A172 (cell line): ENCODE data around the gene ARID3C. TPM values are rescaled to one million over a fixed set of nuclear protein-coding genes. Genes with fewer than 3 reads are reported as not detected.
A peak's percentile ranks its signal among the peaks of the same experiment; 100 is the strongest.
"Not testable (repeated sequence)": the region's sequence is repeated elsewhere in the genome, so short reads cannot be mapped to it uniquely, and the experiment has no call there.

Experiments
- DNase-seq: peaks from one replicate; pipeline ENCODE4 v3.0.0-alpha.2; 2015; ENCODE audit warnings: low spot score
- total RNA-seq: library from RNA; depleted of rRNA; stranded (reverse); fragments of >200 nt; shearing (Covaris generic); gene quantifications from 2 replicates; pipeline ENCODE4 v1.2.3, GENCODE V29; 2014

ARID3C gene
- total RNA-seq, 1 experiment from 2014 or later: not detected

DNA sequence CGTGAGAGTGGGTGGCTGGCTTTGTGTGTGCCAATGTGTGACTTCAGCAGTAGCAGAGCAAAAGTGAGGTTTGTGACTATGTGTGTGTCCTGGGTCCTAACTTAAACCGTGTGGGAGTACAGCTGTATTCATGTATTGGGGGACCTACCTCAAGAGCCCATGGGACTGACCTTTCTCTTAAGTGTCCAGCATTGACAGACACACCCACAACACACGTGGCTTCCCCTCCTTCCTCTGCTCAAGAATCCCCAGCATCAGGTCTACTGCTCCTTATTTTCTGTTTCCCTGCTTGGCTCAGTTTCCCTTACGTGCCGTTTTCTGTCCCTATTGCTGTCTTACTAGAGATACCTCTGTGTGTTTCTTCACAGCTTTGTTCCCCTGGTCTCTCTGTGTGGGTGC, 23.7 kb upstream of the ARID3C start:
- DNase-seq: no peak

DNA sequence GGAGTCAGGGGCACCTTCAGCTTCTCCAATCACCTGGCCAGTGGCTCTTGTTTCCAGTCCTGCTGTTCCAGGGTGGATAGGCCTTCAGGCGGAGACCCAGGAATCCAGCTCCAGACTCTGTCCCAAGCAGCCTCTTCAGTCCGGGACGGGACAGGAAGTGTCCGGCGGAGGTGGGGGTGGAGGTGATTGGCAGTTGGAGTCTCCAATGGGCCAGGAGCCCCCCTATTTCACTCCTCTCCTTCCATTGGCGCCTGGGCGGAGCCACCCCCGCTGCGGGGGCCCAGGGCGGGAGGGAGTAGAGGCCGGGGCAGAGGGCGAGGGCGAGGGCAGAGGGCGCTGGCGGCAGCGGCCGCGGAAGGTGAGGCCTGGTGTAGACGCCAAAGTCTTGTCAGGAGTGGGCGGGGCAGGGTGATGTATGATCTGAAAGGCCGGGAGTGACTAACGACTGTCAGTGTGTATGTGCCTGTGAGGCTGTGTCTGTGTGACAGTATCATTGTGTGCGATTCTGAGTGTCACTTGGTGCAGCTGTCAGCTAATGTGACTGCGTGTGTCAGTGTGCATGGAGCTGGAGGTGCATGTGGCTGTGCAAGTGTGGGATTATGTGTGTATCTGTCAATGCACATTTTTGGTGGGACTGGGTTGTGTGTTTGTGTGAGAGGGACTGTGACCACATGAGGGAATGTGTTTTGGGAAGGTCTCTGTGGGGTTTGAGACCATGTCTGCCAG, 23.2 kb upstream of the ARID3C start, which contains the start of gene IL11RA:
Gene IL11RA (plus strand): TSS at position 310 of the 726 bp plus-strand sequence. CDS start 3,033 bp downstream, outside the sequence.
- DNase-seq: peak; percentile 87

DNA sequence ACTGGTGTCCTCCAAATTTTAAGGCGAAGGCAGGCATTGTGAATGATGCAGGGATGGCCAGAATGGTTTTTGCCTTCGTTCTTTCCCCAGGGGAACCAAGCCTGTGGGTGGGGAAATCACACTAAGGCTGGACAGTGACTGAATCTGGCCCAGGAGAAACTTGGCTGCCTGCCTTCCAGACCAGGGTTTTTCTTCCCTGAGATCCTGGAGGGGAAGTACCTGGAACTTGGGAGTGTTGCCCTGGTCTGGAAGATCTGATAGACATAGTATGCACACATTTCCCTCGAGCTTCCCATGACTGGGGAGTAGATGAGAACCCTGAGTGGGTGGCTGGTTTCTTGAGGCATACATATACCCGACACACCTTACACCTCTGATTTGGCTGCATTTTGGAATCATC, 22.5 kb upstream of the ARID3C start:
- peak; percentile 69 for DNase-seq

DNA sequence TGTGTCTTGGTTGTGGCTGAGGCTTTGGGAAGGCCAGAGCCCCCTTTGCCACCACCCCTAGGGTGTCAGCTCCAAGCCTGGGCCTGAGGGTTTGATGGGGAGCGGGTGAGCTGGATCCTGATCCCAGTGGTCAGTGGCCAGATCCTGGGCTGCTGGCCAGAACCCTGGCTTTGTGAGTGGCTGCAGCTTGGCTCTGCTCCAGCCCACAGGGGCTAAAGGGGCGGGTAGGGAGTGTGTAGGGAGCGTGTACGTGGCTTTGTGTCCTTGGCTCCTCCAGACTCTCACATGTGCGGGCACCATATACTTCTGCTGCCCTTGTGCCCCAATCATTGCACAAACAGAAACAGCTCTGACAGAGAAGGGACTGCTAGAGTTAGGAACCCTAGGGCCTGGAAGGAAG, 21.9 kb upstream of the ARID3C start:
- no peak for DNase-seq

DNA sequence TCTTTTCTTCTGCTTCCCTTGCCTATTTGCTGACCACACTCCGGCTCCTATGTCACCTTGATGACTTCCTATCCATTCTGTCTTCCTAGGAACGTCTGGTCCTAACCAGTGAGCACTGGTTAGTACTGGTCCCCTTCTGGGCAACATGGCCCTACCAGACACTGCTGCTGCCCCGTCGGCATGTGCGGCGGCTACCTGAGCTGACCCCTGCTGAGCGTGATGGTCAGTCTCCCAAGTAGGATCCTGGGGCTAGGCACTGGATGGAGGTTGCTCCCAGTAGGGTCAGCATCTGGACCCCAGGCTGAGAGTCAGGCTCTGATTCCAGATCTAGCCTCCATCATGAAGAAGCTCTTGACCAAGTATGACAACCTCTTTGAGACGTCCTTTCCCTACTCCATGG, 19.8 kb upstream of the ARID3C start:
- DNase-seq: no peak

DNA sequence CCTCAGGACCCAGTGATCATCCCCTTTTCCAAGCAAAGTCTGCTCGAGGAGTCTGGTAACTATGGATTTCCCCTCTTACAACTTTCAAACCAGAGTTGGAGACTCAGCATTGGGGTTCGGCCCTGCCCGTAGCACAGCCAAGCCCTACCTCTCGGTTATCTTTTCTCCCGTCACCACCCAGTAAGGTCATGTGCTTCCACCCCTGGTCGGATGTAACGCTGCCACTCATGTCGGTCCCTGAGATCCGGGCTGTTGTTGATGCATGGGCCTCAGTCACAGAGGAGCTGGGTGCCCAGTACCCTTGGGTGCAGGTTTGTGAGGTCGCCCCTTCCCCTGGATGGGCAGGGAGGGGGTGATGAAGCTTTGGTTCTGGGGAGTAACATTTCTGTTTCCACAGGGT, 18.8 kb upstream of the ARID3C start:
- no peak for DNase-seq

DNA sequence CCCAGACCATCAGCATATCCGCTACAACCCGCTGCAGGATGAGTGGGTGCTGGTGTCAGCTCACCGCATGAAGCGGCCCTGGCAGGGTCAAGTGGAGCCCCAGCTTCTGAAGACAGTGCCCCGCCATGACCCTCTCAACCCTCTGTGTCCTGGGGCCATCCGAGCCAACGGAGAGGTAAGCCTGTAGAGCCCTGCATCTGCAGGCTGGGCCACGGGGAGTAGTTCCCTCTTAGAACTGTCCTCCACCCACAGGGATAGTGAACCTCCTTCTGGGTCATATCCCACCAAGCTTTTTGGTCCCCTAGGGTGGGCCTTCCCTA, 18.2 kb upstream of the ARID3C start:
- DNase-seq: no peak

DNA sequence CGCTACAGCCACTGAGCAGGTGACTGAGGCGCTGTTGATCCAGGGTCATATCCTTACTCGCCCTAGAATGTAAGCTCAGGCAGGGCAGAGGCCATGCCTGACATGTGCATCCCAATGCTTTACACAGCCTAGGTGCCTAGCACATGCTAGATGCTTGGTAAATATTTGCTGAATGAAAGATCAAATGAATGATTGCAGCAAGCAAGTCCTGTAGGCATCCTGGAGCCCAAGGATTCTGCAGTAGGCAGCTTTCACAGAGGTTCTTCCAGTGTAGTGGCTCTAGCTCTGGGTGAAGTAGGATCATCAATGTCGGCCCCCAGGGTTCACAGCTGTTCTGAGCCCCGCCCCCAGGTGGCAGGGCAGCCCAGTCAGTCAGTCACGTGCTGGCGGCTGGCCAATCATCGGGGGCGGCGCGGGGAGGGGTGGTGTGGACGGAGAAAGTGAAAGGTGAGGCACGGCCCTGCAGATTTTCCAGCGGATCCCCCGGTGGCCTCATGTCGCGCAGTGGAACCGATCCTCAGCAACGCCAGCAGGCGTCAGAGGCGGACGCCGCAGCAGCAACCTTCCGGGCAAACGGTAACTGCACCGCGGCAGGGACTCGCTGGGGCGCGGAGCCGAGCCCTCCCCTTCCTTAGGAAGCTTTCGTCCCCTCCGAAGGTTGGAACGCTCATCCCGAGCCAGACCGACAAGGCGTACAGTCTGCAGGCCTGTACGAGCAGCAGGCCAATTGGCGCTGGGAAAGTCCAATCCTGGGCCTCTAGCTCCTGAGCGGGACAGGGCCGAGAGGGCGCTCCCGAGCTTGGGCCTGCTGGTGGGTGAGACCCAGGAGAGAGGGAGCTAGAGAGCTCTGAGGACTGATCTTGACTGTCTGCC, 17.6 kb upstream of the ARID3C start, which contains the start of gene GALT:
Gene GALT (plus strand): TSS at position 465 of the 873 bp plus-strand sequence. CDS start 30 bp downstream, at position 495.
- DNase-seq: peak; percentile 73

DNA sequence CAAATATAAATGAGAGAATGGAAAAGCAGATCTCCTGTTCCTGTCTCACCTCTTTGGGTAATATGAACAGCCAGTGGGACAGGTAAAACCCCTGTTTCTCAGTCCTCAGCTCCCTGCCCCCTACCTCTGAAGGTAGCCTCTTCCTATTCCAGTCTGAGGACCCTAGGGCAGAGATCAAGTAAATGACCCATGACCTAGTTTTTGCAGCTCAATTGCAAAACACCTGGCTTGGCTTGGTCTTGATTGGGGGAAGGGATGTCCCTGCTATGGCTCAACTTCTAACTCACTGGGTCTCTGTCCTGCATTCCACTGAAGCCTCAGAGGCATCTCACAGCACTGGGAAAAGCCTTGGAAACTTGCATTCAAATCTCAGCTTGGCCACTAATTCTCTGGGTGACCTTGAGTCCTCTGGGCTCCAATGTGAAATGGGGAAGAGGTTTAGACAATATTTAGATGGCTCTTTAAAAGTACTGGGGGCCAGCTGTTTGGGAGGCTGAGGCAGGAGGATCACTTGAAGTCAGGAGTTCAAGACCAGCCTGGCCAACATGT, 16.0 kb upstream of the ARID3C start:
- no peak for DNase-seq

DNA sequence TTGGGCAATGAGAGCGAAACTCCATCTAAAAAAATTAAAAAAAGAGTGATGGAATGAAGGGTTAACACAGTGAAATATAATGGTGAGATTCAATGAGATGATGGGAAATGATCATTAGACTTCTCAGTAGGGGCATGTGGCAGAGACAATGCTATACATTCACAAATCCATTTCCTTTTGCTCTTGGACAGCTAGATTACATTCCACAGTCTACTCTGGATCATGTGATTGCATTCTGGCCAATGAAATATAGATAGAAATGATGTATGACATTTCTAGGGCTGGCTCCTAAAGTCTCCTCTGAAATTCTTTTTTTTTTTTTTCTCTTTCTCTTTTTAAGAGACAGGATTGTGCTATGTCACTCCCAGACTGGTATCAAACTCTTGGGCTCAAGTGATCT, 13.8 kb upstream of the ARID3C start:
- no peak for DNase-seq

DNA sequence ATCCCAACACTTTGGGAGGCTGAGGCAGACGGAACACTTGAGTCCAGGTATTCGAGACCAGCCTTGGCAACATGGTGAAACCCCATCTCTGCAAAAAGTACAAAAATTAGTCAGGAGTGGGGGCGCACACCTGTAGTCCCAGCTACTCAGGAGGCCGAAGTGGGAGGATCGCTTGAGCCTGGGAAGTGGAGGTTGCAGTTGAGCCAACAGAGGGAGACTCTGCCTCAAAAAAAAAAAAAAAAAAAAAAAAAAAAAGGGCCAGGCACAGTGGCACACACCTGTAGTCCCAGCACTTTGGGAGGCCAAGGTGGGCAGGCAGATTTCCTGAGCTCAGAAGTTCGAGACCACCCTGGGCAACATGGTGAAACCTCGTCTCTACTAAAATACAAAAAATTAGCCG, 10.5 kb upstream of the ARID3C start:
- DNase-seq: not testable (repeated sequence)

DNA sequence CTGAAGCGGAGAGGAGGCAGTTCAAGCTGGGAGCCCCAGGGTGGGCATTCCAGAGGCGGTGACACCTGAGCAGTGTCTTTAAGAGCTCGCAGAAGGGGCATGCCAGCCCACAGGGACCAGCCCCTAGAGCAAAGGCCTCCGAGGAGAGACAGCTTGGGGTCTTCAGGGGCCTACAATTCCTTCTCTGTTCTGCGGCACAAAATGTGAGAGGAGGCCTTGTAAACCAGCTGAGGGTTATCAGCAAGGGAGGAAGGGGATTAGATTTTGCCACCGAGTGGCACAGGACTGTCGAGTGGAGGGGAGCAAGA, 9.2 kb upstream of the ARID3C start:
- DNase-seq: no peak

DNA sequence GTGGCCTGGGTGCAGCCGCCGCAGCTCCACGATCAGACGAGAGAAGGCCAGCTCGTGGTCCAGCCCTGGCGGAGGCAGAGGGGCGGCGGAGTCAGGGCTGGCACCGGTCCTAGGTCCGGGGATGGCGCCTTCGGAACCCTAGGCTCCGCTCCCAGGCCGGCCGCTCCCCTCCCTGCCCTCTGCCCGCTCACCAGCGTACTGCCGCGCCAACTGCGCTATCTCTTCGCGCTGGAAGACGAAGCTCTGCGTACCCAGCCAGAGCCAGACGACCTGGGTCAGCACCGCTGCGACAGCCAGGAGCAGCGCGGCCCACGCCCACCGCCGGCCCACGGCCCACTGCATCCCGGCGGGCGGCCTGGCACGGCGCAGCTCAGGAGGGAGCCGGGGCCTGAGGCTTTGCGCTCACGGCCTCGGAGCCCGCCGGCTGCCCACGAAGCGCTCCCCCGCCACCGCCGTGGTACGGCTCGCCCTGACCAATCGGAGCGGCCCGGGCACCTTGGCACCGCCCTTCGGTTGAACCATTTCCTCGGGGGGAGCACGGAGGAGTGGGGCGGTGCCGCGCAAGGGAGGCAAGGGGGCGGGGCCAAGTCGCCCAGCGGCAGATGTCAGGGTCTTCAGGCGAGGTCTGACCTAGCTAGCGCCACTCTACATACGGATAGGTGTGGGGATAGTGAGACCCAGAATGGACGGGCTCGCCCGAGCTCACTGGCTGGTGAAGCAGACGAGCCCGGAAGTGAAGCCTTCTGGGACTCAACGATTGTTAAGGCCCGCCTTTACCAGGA, 8.7 kb upstream of the ARID3C start, which contains the start of gene SIGMAR1:
Gene SIGMAR1 (minus strand): TSS at position 432 of the 782 bp plus-strand sequence. CDS start 90 bp downstream, at position 342.
- DNase-seq: peak; percentile 70

DNA sequence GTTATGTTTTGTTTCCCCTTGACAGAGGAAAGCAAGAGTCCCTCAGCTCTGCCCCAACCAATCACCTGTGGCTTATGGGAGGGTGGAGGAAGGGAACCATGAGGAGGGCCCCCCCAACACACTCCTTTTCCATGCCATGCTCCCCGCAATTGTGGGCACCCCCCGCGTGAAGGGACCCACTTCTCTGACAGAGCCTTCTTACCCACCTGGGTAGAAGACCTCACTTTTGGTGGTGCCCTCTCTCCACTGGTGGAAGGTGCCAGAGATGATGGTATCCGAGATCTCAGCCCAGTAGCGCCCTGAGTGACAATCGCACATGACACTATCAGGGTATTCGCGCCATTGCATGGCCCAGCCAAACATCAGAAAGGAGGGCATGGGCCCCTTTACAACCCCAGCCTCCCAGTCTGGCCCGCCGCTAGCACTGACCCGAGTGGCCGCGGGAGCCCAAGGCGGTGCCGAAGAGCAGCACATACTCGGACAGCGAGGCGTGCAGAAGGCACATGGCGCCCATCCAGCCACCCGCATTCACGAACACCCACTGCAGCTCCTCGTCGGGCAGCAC, 8.0 kb upstream of the ARID3C start:
- no peak for DNase-seq

DNA sequence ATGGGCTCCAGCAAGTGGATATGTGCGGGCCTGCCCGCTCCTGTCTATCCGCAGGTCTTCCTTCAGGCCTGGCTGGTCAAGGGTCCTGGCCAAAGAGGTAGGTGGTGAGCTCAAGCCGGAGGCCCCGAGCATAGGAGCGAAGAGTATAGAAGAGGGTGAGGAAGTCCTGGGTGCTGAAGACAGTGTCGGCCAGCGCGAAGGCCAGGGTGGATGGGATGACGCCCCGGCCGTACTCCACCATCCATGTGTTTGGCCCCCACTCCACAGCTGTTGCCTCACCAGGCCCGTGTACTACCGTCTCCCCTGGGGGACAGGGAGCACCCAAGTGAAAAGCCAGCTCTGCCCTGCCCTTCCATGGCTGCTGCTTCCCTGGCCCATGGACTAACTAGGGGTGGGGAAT, 6.7 kb upstream of the ARID3C start:
- no peak for DNase-seq

DNA sequence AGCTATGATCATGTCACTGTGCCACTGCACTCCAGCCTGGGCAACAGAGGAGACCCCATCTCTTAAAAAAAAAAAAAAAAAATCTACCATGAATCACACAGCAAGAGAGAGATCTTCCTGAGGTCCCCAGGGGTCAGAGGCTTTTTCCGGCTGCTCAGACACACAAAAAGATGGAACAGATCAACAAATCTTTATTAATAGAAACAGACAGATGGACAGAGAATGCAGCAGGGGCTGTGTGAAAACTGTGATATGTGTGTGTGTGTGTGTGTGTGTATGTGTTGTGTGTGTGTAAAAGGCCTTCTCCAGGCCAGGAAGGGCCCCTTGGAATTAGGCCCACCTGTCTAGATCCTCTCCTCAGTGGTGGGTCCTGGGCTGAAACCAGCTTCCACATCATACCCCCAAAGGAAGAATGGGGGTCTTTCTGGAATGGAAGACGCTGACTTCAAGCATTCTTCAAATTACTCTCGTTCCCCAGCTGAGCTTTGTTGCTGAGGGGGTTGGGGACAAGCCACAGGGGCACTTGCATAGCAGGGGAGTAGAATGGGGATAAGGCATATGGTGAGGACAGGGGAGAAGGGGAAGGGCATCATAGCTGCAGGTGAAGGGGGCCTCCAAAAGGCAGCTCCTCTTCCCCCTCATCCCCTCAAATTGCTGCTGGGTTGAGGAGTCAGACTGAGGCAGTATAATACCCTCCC, 5.8 kb upstream of the ARID3C start:
- no peak for DNase-seq

DNA sequence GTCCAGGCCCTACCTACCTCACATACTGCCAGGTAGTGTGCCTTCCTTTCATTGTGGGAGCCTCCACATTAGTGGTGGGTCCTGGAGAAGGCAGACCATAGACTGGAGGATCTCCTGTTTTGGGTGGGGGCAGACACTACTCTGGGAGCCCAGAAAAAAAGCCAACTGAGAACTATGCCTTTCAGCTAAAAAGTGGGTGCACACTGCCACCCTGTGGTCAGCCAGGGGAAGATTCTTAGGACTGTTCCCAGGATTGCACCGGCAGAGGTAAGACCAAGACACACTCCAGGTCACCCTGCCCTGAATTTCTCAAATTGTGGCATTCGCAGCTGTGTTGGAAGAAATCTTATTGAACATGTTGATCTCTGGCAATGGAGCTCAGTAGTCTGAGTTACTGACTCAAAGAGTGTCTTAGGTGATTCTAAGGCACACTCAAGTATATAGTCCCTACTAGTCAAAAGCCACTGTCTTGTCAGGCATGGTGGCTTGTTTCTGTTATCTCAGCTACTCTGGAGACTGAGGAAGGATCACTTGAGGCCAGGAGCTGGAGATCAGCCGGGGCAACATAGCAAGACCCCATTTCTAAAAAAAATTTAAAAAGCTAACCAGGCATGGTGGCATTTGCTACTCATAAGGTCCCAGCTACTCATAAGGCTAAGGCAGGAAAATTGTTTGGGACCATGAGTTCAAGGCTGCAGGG, 5.1 kb upstream of the ARID3C start:
- DNase-seq: peak; percentile 51

DNA sequence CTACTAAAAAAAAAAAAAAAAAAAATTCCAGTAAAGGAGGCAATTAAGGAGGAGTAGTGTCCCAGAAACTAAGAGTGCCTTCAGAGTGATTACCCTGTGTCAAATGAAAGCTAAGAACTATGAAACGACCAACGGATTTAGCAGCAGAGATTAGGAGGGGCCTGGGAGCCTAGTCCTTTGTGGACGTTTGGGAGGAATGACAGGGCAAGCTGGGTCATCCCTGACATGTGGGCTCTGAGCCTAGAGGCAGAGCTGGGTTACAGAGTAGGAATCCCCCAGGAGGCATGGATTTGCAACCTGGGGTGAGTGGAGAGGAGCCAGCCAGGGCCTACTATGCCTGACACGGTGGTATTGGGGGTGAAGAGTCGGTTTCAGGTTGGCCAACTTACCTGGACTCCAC, 4.3 kb upstream of the ARID3C start:
- no peak for DNase-seq

DNA sequence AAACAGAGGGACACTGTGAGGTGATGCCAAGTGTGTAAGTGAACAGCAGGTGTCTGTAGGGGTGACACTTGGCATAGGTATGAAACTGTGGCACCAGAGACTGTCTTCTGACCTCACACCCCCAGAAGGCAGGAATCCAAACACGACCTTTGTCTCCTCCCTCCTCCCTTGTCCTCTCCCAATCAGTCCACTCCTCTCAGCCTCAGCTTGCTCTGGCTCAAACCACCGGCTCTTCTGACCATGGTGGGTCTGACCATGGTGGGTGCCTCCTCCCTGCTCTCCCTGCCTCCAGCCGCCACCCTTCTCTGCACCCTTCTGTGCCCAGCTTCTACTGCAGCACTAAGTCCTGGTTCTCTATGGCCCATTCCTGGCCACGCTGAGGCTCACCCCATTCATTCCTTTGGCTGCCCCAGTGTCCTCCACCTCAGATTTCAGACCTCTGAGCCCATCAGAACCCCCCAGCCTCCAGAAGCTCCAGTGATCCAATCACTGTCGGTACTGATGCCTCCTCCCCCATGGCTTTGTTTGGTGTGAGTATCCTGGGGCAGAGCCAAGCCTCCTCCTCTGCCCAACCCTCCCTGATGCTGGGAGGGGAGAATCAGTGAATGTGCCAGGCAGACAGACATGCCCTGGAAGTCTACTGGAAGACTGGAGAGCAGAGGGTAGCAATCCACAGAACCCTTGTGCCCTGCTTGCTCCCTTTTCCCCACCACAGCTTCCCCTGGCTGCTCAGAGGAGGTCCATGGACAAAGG, 1.7 kb upstream of the ARID3C start:
- no peak for DNase-seq

DNA sequence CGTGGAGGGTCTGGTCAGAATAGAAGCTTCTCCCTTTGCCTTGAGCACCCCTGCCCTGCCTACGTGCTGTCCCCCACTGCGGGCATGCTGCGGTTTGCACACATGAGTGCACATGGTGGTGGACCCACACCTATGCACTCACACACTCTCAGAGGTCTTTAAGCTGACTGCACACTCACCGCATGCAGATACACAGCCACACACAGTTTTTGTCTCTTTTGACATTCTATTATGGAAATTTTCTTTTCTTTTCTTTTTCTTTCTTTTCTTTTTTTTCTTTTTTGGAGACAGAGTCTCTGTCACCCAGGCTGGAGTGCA, 584 bp upstream of the ARID3C start:
- DNase-seq: no peak
